ENCODE measurements around the gene PTPRK.

The PTPRK gene

DNA sequence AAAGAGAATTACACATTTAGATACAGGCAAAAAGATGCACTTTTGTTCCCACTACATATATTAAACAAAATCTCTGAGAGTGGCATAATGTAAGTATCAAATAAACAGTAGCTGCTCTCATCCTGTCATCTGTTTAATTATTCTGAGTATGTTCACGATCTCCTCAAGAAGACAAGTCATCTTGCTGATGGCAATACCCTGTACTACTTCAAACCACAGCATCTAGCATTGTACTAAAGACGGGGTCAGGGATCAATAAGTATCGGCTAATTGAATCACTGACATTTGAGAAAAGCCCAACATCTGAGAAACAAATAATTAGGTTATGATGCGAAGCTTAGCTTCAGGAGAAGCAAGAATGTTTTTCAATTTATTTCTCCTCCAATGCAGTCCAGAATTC is 175.1 kb downstream of the PTPRK start:
- DNase-seq (ENCODE audit: low read depth in 2 of 2) = no peak

DNA sequence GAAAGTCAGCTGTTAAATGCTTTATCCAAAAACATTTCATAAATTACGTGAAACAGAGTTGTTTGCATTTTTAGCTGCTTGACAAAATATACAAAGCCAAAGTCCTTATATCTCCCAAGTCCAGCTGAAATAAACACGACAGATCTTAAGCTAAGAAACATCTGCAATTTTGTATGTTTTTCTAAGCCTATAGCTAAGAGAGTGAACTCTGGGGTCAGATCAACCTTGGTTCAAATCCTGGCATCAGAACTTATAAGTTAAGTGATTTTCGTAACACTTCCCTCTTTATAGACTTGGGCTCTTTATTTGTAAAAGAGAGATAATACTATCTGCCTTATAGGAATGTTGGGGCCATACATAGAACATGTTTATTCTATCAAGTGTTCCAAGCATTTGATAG is 176.7 kb downstream of the PTPRK start:
- no peak for DNase-seq (ENCODE audit: low read depth in 2 of 2)

DNA sequence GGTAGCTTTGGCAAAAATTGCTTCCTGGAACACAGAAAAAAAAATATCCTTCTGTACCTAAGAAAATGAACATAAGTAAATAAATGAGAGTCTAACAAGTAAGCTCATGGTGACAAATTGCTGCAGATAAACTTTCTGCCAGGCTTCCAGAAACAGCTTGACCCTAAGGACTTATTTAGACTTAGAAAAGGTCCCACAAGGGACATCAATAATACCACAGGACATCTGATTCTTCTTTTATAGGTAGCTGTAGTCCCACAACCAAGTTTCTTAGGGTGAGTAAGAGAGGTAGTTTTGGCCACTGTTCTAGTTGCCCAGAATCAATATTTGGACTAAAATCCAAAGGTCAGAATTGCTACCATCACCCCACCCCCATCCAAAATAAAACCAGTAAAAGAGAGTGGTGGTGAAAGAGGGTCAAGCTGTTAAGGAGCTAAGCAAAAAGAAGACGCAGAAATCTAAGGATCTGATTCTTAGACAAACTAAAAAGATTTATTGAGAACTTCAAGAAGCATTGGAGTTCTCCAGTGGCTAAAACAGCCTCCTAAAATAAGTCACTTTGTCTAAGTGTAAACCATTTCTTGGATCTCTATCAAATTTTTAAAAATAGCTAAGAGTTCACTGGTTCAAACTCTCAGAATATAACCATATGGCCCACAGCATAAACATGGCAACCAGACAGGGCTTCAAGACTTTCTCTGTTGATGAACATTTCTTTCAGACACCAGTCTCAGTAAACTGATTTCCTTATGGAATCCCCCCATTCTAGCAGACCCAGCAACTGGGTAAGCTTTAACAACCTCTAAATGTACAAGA is 180.6 kb downstream of the PTPRK start:
- no peak for DNase-seq (ENCODE audit: low read depth in 2 of 2)

DNA sequence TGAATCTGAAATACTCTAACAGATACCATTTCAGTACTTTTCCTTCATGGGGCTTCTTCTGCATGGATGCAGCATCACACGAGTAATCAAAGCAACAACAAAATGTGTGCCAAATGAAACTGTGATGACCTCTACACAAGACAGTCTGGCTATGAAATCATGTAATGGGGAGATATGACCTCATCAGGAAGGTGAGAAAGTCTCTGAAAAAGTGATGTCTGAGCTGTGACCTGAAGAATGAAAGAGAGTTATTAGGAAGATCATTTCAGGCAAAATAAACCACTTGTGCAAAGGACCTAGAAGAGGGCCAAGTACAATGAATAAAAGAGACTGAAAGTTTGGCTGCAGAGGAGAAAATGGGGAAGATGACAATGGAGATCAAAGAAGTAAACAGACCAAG is 182.8 kb downstream of the PTPRK start:
- no peak for DNase-seq (ENCODE audit: low read depth in 2 of 2)

DNA sequence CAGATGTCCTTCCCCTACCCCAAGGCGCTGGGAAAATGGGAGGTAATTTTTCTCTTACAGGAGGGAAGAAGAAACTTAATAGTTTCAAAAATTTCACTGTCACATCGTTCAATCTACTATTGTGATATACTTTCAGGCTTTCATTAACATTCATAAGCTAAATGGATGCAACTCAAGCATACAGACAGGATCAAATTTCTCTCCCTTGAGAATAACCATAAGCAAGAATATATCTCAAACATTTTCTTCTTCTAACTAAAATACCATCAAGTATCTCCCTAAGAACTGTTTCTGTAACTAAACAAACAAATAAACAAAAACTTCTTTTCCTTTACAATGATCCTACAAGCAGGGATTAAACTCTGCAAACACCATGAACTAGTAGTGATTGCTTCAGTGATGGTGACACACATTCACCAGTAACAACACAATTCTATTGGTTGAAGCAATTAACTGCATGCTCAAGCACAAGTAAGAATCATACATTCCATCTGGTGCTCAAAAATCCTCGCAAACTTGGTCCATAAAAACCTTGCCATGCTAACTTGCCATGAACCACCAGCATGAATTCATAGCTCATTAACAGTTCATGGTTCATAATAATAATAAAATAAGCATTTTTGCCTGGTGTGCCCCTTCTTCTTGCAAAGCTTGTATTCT is 183.8 kb downstream of the PTPRK start:
- DNase-seq (ENCODE audit: low read depth in 2 of 2) = no peak

DNA sequence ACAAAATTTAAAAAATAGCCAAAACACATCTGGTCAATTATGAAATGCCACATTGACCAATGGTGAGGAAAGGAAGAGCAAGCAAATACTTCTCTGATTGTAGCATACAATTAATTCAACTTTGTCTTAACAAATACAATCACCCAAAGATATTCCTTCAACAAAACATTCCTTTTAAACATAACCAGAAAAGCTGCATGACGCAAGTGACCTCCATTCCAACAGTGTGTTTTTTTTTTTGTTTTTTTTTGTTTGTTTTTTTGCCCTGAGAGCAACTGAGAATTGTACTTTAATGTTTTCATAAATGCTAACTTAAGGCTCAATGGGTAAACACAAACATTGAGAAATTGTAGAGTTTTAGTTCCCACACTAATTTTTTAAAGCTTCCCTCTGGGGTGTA is 184.4 kb downstream of the PTPRK start:
- DNase-seq (ENCODE audit: low read depth in 2 of 2) = no peak

DNA sequence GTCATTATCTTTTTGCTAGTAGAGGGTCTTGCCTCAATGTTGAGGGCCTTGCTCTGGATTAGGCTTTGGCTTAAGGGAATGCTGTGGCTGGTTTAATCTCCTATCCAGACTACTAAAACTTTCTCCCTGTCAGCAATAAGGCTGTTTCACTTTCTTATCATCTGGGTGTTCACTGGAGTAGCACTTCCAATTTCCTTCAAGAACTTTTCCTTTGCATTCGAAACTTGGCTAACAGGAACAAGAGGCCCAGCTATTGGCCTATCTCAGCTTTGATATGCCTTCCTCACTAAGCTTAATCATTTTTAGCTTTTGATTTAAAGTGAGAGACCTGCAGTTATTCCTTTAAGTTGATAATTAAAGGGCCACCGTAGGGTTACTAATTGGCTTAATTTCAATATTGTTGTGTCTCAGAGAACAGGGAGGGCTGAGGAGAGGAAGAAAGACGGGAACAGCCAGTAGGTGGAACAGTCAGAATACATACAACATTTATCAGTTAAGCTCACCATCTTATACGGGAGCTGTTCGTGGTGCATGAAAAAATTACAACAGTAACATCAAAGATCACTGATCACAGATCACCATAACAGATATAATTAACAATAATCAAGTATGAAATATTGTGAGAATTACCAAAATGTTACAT is 186.7 kb downstream of the PTPRK start:
- no peak for DNase-seq (ENCODE audit: low read depth in 2 of 2)

DNA sequence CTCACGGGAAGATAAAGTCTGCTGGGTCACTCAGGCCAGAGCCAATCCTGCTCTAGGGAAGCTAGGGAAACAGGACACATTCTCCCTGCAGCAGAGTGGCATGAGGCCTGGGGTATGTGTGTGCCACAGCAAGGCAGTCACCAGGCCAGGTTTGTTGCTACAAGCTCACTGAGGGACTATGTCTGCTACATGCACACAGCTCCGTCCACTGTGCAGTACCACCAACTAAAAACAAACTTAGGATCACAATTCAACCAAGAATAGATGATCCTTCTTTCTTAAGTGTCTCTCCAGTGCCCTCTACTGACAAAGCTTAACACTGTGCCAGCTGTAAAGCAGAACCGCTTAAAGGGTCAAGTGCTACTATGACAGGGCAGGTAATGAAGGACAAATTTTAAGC is 192.5 kb downstream of the PTPRK start:
- DNase-seq (ENCODE audit: low read depth in 2 of 2) = no peak

DNA sequence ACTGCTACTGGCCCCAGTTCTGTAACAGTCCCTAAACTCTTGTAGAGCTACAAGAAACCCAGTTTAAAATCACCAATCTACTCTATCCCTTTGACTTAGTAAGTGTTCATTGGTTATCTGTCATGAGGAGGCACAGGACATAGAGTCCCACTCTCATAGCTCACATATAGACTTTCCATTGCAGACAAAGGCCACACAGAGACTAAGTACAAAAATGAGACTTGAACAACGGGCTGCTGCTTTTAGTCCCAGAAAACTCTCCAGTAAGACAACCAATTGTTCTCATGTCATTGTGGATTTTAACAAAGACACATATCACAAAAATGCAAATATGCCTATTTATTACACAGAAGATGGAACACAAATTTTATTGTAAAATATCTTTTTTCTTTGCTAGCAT is 197.4 kb downstream of the PTPRK start:
- no peak for DNase-seq (ENCODE audit: low read depth in 2 of 2)

DNA sequence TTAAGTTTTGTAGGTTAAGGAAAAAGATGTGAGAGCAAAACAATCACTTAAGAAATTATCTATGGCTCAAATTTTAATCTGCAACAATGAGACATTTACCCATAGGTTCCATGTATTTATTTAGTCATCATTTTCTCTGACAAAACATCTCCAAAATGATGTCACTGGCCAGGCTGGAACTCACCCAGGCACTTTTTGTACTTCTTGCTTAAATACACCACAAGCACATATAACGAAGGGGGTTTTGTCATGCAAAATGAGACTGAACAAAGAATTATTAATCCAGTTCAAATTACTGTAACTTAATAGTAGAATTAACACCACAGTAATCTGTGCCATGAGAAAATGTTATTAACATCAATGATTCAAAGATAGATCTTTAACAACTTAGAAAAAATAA is 200.5 kb downstream of the PTPRK start:
- no peak for DNase-seq (ENCODE audit: low read depth in 2 of 2)

DNA sequence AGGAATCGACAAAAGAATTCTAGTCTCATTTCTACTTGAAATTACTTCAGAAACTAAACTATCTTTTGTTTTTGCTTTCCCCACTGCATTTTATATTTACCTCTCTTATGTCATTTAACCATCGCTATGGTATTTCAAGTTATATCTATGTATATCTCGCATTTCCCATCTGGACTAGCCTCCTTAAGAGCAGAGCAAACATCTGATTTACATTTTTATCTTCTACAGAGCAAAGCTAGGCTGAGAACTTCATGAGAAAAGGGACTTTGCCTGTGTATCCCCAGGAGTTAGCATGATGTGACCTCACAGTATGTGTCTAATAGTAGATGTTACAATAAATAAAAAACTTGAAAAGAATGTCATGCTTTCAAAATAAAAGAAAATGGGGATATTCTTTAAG is 201.2 kb downstream of the PTPRK start:
- DNase-seq (ENCODE audit: low read depth in 2 of 2) = no peak

DNA sequence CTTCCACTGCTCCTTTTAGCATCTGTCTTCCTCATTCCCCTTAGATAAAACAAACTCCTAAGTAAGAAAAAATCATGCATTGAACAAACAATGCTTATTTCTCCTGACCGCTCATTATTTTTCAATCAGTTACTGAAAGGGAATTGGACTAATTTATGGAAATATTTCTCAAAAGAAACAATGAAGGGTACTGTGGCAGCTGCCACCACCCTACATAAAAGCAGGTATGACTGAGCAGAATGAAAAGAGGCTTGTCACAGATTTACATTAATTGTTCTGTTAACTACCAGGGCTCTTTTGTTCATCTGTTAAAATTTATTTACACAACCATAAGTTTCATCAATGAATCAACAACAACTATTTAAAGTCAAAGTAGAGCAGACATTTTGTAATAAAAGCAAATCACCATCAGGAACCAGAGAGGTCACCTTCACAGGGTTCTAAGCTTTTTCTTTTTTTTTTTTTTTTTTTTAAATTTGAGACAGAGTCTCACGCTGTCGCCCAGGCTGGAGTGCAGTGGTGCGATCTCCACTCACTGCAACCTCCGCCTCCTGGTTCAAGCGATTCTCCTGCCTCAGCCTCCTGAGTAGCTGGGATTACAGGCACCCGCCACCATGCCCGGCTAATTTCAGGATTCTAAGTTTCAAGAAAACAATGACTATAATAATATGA is 204.0 kb downstream of the PTPRK start:
- no peak for DNase-seq (ENCODE audit: low read depth in 2 of 2)

DNA sequence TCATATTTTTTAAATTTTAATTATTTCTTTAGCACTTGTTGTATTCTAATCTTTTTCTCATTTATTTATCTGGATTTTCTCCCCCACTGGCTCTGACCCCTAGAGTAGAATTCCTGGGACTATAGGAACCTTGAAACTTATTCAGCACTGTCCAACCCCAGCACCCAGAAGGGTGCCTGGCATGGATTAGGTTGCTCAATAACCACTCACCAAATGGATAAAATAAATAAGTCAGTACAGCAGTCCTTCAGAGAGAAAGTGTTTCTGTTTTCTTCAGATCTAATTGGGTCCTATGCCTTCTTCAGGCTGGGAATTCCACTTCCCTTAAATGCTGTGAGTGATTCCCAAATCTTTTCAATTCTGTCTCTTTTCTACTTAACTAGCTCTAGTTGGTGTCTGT is 206.2 kb downstream of the PTPRK start:
- DNase-seq (ENCODE audit: low read depth in 2 of 2) = no peak

DNA sequence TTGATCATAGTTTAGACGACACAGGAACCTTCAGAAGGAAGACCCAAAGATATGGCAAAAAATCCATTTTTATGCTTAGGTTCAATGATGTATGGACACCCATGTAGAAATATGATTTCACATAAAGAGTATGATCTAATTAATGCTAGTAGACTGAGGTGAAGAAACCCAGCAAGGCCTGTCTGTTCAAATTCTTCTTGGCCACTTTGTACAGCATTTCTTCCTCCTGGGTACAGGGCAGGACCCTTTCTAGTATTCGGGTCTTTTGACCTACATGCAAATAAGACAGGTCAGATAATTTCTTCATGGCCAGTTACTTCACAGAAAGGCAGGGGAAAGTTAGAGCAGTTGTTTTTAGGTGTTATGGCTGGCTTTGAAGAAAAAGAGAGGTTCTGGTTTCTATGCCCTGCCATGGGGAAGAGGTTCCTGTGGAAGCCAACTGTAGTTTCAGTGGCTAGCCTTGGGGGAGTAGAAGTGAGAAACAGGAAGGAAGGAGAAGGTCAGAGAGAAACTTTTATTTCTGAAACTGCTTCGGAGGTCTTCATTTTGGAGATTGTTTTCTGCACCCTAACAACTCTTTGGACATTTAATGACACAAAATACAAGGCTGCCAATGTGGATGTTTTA is 208.3 kb downstream of the PTPRK start:
- DNase-seq (ENCODE audit: low read depth in 2 of 2) = no peak

DNA sequence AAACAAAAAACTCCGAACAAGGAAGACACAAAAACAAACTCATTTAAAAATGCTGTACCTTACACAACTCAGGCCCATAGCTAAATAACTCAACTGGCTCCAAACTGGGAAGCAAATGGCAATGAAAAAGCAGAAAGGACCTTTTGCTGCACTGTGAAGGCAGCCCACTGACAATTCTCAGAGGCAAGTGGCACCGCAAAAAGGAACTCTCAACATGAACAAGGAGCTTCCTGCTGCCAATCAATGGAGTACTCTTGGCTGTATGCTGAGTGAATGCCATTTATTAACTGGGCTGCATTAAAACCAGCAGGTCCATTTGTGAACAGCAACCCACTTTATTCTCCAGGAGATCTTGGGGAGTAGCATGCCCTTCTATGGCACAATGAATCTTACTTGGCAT is 209.9 kb downstream of the PTPRK start:
- DNase-seq (ENCODE audit: low read depth in 2 of 2) = no peak

DNA sequence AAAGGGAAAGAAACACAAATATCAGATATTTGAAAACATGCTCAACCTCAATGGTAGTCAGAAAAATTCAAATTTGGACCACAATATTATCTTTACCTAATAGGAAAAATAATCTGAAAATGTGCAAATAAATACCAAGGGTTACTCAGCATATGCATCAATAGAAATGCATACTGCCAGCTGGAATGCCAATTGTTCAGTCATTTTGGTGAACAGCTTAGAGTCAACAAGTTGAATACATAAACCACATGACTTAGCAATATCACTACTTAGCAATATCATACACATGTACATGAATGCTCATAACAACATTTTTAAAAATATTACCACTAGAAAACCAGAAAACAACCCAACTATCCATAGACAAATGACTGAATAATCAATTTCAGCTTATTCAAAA is 212.7 kb downstream of the PTPRK start:
- no peak for DNase-seq (ENCODE audit: low read depth in 2 of 2)

DNA sequence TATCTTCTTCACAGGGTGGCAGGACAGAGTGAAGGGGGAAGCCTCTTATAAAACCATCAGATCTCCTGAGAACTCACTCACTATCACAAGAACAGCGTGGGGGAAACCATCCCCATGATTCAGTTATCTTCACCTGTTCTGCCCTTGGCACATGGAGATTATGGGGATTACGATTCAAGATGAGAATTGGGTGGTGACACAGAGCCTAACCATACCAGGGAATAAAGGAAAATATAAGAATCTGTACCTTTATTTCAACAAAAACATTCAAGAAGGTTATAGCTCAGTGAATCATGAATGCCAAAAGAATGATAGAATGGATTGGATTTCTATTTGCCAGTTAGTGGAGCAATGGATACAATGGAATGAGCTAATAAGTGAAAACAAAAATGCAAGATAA is 214.4 kb downstream of the PTPRK start:
- DNase-seq (ENCODE audit: low read depth in 2 of 2) = no peak

DNA sequence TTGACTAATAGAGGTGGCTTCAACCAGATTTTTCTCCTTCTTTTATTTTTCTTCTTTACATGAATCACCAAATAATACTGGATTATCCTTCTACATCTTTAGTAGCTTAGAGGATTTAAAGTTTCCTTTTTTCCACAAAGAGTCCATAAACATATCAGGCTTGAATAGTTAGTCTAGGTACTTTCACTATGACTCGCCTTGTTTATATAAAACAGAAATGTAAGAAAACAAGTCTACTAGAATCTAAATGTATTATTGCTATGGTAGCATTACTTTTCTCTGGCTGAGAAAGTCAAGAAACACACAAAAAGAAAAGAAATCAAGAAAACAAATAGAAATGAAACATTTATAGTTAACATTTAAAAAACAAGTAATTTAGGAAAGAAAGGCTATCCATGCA is 215.2 kb downstream of the PTPRK start:
- no peak for DNase-seq (ENCODE audit: low read depth in 2 of 2)

DNA sequence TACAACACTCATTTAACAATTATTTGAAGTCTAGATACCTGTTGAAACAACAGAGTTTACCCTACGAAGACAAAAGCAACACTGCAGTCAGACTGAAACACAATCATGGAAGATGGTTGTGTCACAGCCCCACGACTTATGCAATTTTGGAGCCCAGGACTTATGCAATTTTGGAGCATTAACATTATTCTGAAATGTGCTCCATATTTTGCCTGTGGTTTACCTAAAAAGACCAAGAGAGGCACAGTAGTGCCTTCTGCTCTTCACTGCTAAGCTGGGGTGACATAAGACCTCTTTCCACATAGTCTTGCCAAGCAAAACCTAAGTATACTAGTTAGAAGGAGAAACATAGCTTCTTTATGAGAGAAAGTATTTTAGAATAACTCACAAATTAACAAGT is 216.5 kb downstream of the PTPRK start:
- DNase-seq (ENCODE audit: low read depth in 2 of 2) = no peak

DNA sequence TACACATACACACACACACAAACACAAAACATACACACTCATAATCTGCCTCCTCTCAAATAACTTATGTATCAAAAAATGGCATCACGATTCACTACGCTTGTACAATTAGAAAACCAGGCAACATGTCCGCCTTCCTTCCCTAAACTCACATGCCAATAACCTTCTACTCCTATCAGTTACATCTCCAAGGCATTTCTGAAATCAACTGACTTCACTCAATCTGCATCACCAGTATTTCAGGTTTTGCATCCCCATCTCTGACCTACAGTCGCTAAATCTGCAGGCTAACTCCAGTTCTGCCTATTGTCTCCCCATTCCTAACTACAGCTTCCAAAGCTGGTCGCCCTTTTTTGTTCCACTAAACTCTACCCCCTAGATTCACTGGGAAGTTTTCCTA is 217.5 kb downstream of the PTPRK start:
- no peak for DNase-seq (ENCODE audit: low read depth in 2 of 2)

DNA sequence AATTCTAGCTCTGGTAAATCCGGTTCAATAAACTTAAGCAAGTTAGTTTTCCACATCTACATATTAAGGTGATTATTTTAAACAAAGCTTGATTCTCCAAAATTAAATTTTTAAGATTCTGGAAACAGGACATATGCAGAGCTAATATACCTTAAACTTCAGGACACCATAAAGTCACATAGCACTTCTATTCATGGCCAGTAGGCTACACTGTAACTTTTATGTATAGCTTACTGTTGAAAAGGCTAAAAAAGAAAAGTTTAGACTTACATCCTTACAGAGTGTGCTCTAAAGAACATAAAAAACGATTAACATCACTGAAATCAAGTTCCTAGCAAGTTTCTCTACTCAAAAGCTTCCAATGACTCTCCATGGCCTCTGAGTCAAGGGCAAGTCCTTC is 224.7 kb downstream of the PTPRK start:
- no peak for DNase-seq (ENCODE audit: low read depth in 2 of 2)

DNA sequence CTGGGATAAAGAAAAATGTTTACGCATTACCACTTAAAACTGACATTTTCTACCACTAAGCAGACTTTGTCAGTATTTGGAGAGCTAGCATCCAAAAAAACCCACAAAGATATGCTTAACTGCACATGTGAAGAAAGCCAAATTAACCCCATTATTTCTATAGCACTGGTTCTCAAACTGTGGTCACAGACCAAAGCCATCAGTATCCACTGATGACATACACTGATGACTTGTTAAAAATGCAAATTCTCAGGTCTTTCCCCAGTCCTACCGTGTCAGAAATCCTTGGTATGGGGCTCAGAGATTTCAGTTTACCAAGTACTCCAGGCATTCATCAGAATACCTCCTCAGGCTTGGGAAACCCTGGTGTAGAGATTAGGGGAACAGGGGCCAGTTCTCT is 230.2 kb downstream of the PTPRK start:
- DNase-seq (ENCODE audit: low read depth in 2 of 2) = no peak

Data from stimulated activated CD8-positive, alpha-beta memory T cell treated with anti-CD3 and anti-CD28 coated beads, Interleukin-7, amount 100 ng/mL, for 1 hour (primary cell).